Lower leg skin (tissue), 3 donors: ENCODE data around the gene CHCHD5.

Experiments used
- CTCF ChIP-seq, 3 donors: fragments of 450-650 bp; IDR thresholded peaks; one replicate each; pipeline ENCODE4 v1.5.1; 2016; ENCODE audit warnings: antibody characterized with exemption in 3 of 3, mild to moderate bottlenecking in 3 of 3, moderate library complexity in 2 of 3
- POLR2A ChIP-seq, 2 donors: fragments of 450-650 bp; IDR thresholded peaks; one replicate each; pipeline ENCODE4 v1.6.1; 2016 to 2017; ENCODE audit warnings: antibody characterized with exemption in 2 of 2, mild to moderate bottlenecking in 1 of 2, moderate library complexity in 1 of 2

GRCh38 chr2:112637289-112637660 lies 52.9 kb downstream of the CHCHD5 start:
- no peak for TF ChIP-seq POLR2A (IDR thresholded peaks at IDR 0.05)
- no peak for TF ChIP-seq CTCF (IDR thresholded peaks at IDR 0.05)
